GM23338 (cell line): ENCODE results near the gene TMUB1.

Experiments used
- CREB1 ChIP-seq: fragments of 250-450 bp; sonication (Bioruptor Pico); IDR thresholded peaks from 2 replicates; pipeline ENCODE4 v1.5.0; 2020; ENCODE audit warnings: low read depth, mild to moderate bottlenecking, moderate library complexity
- CTCF ChIP-seq, 2 experiments: fragments of 200-600 bp in 1 of 2; sonication (generic) in 1 of 2; conservative IDR thresholded peaks; 2 replicates each; pipeline versions ENCODE4 v1.5.1 to v1.6.1; 2016 to 2017; ENCODE audit warnings: antibody characterized with exemption in 2 of 2, low read depth in 2 of 2, mild to moderate bottlenecking in 2 of 2, moderate library complexity in 1 of 2
- ETS1 ChIP-seq: IDR thresholded peaks from 2 replicates; pipeline ENCODE4 v1.6.1; 2016; ENCODE audit warnings: antibody characterized with exemption
- EZH2 ChIP-seq: fragments of 200-600 bp; sonication (generic); IDR thresholded peaks from one replicate; pipeline ENCODE4 v1.8.0; 2017; ENCODE audit warnings: antibody characterized with exemption, mild to moderate bottlenecking, low read depth; ENCODE audit not compliant: unreplicated experiment
- EZH2phosphoT487 ChIP-seq: fragments of 200-600 bp; sonication (generic); IDR thresholded peaks from one replicate; pipeline ENCODE4 v1.8.1; 2018; ENCODE audit warnings: antibody characterized with exemption; ENCODE audit not compliant: unreplicated experiment
- JUNB ChIP-seq: IDR thresholded peaks from one replicate; pipeline ENCODE4 v1.6.1; 2016; ENCODE audit warnings: antibody characterized with exemption; ENCODE audit not compliant: unreplicated experiment
- NANOG ChIP-seq: IDR thresholded peaks from 2 replicates; pipeline ENCODE4 v1.6.1; 2016; ENCODE audit warnings: antibody characterized with exemption, borderline replicate concordance
- POLR2AphosphoS5 ChIP-seq: IDR thresholded peaks from 2 replicates; pipeline ENCODE4 v1.6.1; 2016; ENCODE audit warnings: antibody characterized with exemption, low read depth
- REST ChIP-seq: IDR thresholded peaks from one replicate; pipeline ENCODE4 v1.6.1; 2018; ENCODE audit warnings: antibody characterized with exemption; ENCODE audit not compliant: unreplicated experiment
- STAT1 ChIP-seq: IDR thresholded peaks from one replicate; pipeline ENCODE4 v1.6.1; 2016; ENCODE audit warnings: antibody characterized with exemption; ENCODE audit not compliant: unreplicated experiment
- ZNF331 ChIP-seq: fragments of 250-450 bp; sonication (Bioruptor Pico); IDR thresholded peaks from 2 replicates; pipeline ENCODE4 v1.5.0; 2020; ENCODE audit warnings: low read depth, mild to moderate bottlenecking, moderate library complexity
- ZNF462 ChIP-seq: fragments of 250-450 bp; sonication (Bioruptor Pico); IDR thresholded peaks from 2 replicates; pipeline ENCODE4 v1.5.0; 2020; ENCODE audit warnings: mild to moderate bottlenecking, moderate library complexity

GRCh38 chr7:151093748-151094147, 10.5 kb upstream of the TMUB1 start:
- no peak for TF ChIP-seq CTCF (conservative IDR thresholded peaks at IDR 0.05; ENCODE audit: low read depth in 2 of 2)
- no peak for TF ChIP-seq EZH2phosphoT487
- TF ChIP-seq CREB1 (CRISPR knock-in tag), result no peak
- TF ChIP-seq REST, result no peak
- TF ChIP-seq EZH2, result no peak
- no peak for TF ChIP-seq STAT1
- TF ChIP-seq POLR2AphosphoS5, result no peak
- TF ChIP-seq NANOG, result no peak
- TF ChIP-seq ZNF462, result no peak
- TF ChIP-seq ETS1, result no peak
- no peak for TF ChIP-seq JUNB
- TF ChIP-seq ZNF331 (CRISPR knock-in tag), result no peak
